HG02763 (cell line): ENCODE data around the gene TCFL5.
"Not testable (repeated sequence)": the region's sequence is repeated elsewhere in the genome, so short reads cannot be mapped to it uniquely, and the experiment has no call there.

ENCODE experiments used
- ATAC-seq: cut with Tn5 transposase; IDR thresholded peaks from one replicate; pipeline ENCODE4 v1.9.1; 2021; ENCODE audit warnings: mild to moderate bottlenecking, moderate library complexity; ENCODE audit not compliant: unreplicated experiment

The TCFL5 gene

DNA sequence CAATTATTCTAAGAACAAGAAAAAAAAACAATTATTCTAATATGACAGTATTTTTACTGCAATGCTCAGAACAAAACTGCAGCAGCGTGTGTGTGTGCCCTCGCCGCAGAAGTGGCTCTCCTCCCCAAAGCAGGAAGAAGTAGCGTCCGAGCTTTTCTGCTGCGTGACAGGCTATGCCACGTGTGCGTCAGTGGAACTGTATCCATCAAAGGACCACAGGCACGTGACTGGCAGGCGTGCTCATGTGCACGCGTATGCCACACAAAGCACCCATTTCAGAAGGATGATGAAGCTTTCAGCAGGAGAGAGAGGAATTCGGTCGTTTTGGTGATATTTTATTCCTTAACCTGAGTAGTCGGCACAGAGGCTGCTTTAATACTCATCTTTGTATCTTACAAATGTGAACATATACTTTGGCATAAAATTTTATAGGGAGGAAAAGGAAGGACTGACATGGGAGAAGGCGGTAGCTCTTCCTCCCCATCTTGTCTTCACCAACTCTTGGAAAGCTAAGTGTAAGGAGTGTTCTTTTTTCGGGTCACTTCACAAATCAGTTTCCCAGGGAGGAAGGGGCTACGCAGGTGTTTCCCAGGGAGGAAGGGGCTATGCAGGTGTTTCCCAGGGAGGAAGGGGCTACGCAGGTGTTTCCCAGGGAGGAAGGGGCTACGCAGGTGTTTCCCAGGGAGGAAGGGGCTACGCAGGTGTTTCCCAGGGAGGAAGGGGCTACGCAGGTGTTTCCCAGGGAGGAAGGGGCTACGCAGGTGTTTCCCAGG, 3.4 kb downstream of the TCFL5 start:
- ATAC-seq, result no peak

DNA sequence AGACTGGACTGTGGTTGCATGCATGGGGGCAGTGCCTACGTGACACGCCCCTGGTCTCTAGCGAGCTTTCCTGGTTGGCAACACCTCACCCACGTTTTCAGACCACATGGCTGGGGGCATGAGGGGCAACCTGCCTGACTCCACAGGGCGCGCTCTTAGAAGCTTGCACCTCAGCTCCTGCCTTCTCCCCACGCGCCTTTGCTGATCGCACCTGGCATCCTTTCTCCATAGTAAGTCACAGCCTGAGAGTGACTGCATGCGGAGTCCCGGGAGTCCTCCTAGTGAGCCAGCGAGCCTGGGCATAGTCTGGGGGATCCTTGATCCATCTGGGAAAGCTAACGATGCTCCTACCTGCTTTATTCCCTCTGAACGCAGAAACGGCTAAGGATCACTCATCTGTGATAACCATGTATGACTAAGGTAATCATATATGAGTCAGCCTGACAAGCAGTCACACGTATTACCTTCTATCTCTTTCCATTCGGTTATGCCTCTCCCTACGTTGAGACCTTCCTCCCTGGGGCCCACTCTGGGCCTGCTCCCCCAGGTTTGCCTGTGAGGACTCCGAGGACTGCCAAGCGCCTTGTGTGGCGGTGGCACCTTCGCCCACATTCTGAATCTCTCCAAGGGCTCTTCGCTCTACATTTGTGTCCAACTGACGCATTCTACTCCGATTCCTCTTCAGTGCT, 4.5 kb downstream of the TCFL5 start:
- no peak for ATAC-seq

DNA sequence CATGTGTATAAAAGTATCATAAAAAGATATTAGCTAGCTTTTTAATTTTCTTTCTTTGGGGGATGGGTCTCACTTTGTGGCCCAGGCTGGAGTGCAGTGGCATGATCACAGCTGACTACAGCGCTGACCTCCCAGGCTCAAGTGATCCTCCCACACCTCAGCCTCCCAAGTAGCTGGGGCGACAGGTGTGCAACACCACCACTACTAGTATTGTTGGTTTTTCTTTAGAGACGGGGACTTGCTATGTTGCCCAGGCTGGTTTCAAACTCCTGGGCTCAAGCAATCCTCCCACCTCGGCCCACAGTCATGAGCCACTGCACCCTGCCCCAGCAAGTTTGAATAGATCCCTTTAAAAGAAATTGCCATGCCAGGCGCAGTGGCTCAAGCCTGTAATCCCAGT, 6.5 kb downstream of the TCFL5 start:
- no peak for ATAC-seq

DNA sequence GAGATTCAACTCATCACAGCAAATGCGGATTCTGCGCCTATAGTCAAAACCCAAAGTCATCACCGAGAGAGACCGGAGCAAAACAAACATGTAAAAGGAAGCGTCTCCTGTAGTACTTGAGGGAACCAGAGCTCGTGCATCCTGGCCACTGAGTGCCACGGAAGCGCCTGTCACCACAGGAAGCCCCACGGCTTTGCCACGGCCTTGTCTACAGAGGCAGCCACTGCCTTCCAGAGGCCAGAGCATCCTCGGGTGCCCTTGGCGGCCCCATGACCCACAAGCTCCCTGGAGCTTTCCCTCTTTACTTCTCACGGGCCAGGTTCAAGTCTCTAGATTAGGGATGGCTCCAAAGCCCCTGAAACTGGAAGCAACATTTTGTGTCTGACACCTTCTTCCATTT, 7.5 kb downstream of the TCFL5 start:
- no peak for ATAC-seq

DNA sequence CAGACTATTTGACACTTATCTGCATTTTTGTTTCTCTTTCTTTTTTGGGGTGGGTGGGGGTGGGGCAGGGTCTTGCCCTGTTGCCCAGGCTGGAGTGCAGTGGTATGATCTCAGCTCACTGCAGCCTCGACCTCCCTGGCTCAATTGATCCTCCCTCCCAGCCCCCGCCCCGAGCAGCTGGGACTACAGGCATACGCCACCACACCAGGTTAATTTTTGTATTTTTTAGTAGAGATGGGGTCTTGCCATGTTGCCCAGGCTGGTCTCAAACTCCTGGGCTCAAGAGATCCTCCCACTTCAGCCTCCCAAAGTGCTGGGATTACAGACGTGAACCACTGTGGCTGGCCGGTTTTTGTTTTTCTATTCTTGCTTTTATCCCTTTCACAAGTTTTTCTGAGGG, 8.3 kb downstream of the TCFL5 start:
- ATAC-seq, result not testable (repeated sequence)

DNA sequence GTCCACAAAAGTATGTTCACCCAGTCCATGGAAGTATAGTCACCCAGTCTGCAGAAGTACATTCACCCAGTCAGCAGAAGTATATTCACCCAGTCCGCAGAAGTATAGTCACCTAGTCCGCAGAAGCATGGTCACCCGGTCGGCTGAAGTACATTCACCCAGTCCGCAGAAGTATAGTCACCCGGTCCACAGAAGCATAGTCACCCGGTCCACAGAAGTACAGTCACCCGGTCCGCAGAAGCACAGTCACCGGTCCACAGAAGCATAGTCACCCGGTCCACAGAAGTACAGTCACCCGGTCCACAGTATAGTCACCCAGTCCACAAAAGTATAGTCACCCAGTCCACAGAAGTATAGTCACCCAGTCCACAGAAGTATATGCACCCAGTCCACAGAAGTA, 8.8 kb downstream of the TCFL5 start:
- ATAC-seq, result no peak

DNA sequence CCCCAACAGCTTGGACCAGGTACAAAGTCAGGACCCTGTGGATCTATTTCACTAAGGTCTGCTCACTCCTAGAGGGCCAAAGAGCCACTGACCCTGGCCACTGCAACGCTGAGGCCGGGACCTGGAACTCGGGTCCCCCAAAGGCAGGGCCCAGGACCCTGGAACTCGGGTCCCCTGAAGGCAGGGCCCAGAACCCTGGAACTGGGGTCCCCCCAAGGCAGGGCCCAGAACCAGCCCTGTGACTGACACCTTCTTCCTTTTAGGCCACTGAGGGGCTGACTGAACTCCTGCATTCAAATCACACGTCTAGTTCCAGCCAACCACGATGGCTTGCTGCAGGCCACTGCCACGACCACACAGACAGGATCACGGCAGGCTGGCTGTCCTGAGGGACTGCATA, 9.4 kb downstream of the TCFL5 start:
- no peak for ATAC-seq

DNA sequence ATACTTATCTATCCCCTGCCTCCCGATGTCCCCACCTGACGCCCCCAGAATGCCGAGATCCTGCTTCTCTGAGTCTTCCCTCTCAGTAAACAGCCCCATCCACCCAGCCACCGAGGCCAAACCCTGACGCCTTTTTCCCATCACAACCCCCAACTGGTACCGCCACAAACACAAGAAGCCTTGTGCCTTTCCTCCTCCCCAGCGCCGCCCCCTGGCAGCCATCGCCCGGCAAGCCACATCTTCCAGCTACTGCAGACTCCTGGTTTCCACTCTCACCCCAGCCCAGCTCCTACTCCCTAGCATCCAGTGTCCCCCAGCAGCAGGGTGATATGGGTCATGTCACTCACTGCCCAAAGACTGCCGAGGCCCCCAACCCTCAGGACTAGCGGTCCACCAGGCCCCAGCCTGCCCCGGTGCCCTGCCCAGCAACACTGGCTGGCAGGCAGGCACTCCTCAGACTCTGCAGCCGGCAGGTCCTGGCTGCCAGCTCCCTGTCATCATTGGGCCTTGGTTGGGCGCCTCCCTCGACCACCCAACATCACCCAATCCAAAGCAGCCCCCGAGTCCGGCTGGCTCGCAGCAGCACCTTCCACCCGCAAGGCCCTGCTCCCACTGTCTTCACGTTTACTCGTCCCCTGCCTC, 11.2 kb downstream of the TCFL5 start:
- ATAC-seq, result no peak

DNA sequence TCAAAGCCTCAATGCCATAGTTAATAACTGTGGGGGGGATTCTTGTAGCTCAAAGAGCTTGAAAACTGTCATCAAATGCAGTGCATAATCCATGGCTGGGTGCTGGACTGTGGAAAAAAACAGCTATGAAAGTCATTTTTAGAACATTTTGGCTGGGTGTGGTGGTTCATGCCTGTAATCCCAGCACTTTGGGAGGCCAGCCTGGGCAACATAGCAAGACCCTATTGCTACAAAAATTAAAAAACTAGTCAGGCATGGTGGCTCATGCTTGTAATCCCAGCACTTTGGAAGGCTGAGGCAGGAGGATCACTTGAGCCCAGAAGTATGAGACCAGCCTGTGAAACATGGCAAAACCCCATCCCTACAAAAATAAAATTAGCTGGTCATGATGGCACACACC, 12.2 kb downstream of the TCFL5 start:
- no peak for ATAC-seq

DNA sequence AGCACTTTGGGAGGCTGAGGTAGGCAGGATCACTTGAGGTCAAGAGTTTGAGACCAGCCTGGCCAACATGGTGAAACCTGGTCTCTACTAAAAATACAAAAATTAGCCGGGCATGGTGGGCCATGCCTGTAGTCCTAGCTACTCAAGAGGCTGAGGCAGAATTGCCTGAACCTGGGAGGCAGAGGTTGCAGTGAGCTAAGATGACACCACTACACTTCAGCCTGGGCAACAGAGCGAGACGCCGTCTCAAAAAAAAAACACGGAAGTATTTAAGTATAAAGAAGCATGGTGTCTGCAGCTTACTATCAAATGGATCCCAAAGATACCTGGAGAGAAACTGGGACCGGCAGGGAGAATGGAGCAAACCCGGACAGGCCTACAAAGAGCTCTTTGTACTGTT, 12.7 kb downstream of the TCFL5 start:
- not testable (repeated sequence) for ATAC-seq

DNA sequence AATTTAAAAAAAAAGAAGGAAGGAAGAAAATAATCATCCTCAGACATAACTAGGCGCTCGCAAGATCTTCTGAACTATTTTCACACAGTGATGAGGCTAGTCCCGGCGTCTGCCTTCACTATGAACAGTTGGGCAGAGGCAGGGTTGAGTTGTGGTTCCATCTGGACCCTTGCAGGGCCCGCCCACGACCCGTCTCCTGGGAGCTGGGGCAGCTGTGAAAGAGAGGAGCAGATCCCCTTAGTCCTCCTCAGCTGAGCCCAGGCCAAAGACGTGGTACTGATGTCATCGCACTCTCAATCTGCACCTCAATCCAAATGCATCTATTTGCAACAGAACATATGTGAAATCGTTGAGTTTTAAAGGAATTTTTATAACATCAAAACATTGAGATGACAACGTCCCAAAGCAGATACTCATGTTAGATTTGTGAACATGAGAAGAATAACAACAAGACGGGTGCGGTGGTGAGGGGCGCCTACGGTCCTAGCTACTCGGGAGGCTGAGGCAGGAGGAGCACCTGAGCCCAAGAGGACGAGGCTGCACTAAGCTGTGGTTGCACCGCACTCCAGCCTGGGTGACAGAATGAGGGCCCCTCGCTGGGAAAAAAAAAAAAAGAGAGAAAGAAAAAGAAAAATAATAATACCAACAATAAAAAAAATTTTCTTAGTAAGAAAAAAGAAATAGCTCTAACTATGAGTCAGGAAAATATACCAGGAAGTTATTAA, 15.3 kb downstream of the TCFL5 start:
- ATAC-seq, result no peak

DNA sequence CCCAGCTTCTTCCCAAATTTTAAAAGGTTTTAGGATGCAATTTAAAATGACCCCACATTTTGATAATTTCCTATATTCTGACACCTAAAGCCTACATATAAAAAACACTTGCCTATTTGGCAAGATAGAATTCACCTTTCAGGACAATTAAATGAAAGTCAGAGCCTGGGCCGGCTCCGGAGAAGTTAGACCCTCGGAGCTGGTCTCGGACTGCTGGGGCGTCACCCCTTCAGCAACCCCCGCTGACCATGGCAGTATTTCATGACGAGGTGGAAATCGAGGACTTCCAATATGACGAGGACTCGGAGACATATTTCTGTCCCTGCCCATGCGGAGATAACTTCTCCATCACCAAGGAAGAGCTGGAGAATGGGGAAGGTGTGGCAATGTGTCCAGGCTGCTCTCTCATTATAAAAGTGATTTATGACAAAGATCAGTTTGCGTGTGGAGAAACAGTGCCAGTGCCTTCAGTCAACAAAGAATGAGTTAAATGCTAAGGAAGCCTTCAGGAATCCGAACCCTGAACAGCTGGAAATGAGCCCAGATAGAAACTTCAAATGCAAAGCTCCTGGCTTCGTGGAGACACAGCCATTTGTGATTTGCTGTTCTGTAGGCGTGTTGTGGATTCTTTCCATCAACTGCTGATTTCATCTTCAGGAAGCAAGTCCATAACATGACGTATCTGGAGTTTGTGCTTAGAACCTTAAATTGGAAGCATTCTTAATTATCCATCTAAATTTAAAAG, 16.0 kb downstream of the TCFL5 start:
- ATAC-seq, result no peak

DNA sequence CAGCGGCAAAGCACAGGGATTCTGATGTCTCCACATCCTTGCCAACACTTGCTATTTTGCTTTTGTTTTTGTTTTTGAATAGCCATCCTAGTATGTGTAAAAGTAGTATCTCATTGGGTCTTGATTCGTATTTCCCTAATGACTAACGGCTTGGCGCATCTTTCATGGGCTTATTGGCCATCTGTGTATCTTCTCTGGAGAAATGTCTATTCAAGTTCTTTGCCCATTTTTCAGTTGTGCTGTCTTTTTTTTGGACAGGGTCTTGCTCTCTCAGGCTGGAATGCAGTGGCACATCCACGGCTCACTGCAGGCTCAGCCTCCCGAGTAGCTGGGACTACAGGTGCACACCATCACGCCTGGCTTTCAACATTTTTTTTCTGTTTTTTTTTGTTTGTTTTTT, 17.4 kb downstream of the TCFL5 start:
- no peak for ATAC-seq

DNA sequence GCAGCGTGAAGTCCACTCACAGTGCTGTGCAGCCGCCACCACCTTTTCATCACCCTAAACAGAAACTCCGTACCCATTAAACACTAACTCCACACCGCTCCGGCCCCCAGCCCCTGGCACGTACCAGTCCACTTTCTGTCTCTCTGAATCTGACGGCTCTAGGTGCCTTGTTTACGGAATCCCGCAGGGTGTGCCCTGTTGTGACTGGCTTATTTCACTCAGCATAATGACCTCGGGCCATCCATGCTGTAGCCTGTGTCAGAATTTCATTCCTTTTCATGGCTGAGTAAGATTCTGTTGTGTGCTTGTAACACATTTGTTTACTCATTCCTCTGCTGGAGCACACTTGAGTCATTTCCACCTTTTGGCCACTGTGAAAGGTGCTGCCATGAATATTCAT, 18.0 kb downstream of the TCFL5 start:
- ATAC-seq, result no peak

DNA sequence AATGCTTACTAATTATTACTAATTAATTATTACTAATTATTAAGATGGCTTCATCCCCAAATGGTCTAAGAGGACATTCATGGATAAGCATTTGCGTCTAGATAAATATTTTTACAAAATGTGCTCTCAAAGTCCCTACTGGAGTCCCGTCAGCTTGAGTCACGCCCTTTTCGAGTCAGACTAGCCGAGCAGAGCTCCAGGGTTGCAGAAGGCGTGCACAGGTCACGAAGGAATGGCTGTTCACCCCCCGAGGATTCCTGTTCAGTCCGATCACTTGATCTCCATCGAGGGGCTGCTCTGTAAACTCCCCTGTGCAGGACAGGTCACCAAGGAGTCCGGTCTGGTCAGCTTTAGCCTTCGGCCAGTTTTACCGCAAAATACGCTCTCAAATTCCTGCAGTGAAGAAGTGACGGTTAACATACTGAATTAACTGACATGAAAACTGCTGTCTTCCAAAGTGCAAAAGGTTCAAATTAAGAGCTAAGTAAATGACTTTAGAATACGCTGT, 19.9 kb downstream of the TCFL5 start:
- ATAC-seq, result no peak

DNA sequence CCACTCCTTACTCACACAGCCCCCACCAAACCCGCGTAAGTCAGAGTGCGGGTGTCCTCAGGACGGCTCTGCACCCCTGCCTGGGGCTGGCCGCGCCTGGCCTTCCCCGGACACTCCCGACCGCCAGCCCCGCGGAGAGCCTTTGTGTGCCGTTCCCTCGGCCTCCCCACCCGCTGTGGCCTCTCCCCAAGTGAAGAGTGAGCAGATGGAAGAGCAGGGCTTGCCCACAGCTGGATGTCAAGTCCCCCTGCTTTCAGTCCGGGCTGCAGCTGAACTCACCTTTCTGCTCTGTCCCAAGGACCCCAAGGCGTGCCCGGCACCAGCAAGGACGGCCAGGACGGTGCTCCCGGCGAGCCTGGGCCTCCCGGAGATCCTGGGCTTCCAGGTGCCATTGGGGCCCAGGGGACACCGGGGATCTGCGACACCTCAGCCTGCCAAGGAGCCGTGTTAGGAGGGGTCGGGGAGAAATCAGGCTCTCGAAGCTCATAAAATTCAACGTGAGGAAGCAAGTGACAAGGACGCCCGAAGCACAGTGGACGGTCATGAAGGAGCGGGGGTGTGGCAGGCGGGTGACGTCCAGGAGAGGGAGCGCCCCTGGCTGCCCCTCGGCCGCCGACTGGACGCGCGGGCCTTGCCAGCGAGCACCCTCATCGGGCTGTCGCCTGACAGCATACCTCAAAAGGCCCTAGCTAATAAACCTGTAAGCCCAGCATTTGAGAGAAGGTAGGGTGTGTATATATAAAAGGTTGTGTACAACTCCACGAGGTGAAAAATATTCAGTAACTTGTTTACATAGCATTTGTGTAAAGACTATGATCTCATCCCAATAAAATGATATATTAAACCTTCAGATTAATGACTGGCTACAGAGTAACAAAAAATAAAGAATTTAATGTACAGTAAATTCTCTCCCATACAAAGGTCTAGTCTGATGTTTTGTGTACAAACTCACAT, 21.1 kb downstream of the TCFL5 start:
- no peak for ATAC-seq

DNA sequence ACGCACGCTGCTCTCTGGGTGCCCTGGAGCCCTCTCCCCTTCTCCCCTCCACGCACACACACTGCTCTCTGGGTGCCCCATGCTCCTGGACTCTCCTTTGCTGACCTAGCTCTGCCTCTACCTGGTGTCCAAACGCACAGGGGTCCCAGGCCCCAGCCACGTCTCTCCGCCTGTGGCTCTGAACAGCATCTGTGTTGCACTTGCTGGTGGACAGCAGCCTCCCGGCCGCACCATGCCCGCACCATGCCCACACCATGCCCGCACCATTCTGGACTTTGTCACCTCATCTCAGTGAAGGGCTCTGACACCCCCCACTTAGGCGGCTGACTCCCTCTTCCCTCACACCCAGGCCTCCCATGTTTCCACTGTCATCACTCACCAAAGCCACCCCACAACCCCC, 21.8 kb downstream of the TCFL5 start:
- no peak for ATAC-seq

DNA sequence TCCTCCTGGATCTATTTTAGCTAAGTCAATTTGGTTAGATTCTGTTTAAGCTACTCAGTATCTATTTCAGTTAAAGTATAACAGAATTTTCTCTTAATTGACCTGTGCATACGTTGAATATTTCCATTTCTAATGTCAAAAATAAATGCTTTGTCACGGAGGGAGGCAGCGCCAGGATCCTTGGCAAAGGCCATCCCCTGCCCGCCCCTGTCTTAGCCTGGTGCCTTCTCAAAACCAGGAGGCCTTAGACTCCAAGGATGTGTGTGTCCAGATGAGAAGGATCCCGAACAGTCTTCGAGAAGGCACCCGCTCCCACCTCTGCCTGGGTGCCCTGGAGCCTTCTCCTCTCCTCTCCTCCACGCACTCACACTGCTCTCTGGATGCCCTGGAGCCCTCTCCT, 22.4 kb downstream of the TCFL5 start:
- no peak for ATAC-seq

DNA sequence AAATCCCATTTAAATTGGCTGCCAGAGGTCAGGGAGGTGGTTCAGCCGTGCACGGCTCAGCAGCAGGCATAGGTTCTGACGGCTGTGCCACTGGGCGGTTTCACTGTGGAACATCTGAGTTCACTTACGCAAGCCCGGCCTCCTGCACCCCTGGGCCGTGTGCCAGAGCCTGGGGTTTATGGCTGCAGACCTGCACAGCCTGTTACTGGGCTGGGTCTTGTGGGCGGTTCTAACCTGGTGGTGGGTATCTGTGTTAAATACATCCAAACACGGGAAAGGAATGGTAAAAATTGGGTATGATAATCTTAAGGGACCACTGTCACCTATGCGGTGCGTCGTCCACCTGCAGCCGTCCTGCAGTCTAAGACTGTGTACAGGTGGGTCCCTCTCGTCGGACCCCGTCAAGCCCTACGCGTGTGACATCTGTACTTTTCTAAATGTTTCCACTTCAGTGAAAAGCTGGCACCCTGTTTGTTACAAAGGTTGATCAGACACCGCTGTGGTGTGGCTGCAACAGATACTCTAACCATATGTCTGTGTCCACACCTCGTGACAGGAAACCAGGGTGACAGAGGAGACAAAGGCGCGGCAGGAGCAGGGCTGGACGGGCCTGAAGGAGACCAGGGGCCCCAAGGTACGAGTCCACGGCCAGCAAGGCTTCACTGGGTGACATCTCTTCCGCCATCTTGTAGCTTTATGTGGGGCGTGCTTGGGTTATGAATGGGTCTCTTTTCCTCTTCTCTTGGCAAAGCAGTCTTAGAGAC, 23.3 kb downstream of the TCFL5 start:
- peak; percentile 65 for ATAC-seq
